ENCODE data around the gene NFIX.
A peak's percentile ranks its signal among the peaks of the same experiment; 100 is the strongest.

The NFIX gene

GRCh38 chr19:13023656-13024055, 28.4 kb downstream of the NFIX start:
- DNase-seq, result no peak

GRCh38 chr19:13024126-13024950, 29.1 kb downstream of the NFIX start:
- DNase-seq, result no peak

DNA sequence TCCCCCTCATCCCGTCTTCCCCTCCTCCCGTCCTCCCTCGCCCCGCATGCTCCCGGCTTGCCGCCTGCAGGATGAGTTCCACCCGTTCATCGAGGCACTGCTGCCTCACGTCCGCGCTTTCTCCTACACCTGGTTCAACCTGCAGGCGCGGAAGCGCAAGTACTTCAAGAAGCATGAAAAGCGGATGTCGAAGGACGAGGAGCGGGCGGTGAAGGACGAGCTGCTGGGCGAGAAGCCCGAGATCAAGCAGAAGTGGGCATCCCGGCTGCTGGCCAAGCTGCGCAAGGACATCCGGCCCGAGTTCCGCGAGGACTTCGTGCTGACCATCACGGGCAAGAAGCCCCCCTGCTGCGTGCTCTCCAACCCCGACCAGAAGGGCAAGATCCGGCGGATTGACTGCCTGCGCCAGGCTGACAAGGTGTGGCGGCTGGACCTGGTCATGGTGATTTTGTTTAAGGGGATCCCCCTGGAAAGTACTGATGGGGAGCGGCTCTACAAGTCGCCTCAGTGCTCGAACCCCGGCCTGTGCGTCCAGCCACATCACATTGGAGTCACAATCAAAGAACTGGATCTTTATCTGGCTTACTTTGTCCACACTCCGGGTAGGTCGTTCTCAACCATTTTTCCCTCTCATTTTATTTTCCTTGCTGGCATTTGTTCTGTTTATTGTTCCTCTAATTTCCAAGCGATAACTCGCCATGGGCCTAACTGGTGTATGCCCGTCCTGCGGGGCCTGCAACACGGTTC, 29.8 kb downstream of the NFIX start:
- DNase-seq, result no peak

DNA sequence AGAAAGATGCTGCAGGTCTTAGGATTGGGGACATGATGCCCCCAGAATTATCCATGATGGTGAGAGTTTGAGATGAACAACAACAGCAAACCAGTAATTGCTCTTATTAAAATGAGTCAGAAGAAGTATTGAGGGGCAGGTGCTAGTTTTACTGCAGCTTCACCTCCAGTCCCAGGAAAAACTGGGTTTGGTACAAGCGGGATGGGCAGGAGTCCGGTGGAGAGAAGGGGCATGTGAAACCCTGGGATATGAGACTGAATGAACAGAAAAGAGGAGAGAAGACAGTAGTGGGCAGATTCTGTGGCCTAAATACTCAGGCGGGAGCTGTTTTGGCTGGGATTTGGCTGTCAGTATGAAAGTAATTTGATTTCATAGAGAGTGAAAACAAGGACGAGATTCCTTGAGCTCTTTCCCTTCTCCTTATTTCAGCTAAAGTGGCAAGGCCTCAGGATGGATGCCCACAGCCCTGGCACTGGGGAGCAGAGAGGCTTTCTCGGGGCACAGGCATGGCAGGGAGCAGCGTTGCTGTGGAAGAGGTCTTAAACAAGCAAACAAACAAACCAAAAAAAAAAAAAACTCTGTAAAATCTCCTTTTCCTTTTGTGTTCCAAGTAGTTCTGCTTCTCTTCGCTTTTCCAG, 30.7 kb downstream of the NFIX start:
- no peak for DNase-seq

DNA sequence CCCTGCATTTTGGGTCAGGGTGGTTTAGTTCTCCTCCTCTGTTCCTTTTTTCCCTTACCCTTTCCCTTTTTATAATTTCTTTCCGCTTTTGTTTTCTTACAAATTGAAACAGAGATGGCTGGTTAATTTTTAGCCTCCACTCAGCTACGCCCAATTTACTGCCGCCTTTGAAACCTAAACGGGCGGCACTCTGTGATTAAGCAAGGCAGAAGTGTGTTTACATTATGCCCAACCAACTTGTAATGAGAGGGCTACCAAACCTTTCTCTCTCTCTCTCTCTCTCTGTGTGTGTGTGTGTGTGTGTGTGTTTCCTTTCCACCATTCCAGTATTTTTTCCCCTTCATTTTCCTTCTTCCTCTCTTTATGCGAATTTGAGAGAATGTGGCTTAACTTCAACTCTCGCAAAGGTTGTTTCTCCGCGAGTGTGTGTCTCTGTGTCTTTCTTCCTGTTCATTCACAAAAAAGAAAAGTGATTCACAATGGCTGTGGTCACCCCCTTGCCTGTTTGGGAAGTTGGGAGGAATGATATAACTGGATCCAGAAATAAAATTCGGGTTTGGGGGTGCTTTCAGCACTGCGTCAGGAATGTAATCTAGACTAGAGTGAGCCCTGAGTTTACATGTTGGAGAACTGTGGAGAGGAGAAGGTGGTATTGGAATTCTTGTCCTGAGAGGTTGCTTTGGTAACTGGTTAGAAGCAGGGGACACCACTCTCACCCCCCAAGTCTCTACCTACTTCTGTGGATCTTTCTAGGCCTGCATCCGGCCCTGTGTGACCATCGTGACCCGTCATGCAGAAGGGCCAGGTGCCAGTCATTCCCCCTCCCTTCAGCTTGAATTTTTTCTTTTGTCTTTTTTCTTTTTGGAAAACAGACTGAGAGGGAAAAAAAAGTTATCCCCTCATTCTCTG, 31.4 kb downstream of the NFIX start:
- DNase-seq, result no peak

GRCh38 chr19:13027557-13027956, 32.3 kb downstream of the NFIX start:
- DNase-seq, result no peak

GRCh38 chr19:13028027-13028426, 32.8 kb downstream of the NFIX start:
- DNase-seq, result no peak

DNA sequence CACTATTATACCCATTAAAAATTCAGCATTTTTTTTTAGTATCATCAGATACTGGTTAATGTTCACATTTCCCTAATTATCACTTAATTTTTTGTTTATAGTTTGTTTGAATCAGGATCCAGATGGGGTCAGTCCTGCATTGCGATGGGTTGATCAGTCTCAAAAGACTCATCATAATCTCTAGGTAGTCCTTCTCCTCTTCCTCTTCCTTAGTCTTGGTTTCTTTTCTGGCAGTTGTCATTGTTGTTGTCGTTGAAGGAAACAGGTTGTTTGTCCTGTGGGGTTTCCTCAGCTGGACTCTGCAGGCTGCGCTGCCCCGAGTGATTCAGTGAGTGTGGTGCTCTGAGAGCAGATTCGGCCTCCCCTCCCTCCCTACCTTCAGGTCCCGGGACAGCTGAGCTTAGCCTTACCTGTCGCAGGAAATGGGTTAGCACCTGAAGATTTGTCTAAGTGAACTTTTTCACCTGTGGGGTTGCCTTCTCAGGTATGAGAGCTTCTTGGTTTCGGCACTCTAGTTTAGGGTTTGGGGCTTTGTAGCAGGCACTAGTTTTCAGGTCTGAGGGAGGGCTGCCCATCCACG, 34.1 kb downstream of the NFIX start:
- no peak for DNase-seq

- no peak for DNase-seq
These were observed 34.6 kb downstream of the NFIX start for GRCh38 chr19:13029893-13030292.

DNA sequence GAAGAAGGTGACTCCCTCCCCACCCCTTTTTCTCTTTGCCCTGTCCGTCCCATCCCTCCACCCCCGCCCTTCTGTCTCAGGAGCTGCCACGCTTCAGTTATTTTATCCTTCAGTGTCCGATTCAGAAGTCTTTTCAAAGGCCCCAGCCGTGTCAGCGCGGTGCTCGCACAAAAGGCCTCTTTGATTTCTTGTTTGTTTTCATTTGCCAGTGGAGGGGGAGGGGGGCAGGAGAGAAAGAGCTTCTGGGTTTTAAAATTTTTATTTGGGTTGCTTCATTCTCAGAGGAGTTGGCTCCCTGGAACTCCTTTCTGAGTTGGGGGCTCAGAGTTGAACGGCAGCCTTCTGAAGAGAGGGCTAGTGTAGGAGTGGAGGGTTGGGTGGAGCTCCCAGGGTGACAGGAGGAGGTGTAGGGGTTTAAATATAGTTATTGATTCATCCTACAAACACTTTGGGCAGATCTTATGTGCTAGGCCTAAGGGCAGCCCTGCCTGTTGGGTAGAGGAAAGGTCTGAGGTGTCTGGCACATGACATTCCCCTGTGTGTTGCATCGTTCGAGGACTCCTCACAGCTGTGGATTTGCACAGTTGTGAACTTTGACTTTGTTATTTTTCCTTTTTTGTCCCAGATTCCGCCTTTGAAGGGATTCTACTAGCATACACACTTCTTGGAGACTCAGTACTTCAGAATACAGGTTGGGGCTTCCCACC, 36.8 kb downstream of the NFIX start:
- DNase-seq, result no peak

- no peak for DNase-seq
These were observed 37.6 kb downstream of the NFIX start for GRCh38 chr19:13032837-13033236.

GRCh38 chr19:13033244-13033643, 38.0 kb downstream of the NFIX start:
- DNase-seq, result no peak

GRCh38 chr19:13033819-13034611, 38.7 kb downstream of the NFIX start:
- DNase-seq, result no peak

DNA sequence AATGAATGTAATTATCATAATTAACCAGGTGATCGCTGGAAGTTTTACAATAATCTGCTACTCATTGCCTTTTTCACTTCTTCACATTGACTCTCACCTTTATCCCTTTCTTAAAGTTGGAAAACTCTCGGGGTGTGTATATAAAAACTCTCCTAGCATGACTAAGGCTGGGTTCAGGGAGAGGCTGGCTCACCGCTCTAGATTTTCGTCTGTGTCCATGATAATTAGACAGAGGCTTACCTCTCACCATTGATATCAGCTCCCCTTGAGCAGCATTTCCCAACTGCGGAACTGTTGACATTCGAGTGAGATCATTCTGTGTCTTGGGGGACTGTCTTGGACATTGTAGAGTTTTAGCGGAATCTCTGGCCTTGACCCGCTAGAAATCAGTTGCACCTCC, 39.4 kb downstream of the NFIX start:
- DNase-seq, result no peak

GRCh38 chr19:13035820-13036365, 40.6 kb downstream of the NFIX start:
- no peak for DNase-seq

DNA sequence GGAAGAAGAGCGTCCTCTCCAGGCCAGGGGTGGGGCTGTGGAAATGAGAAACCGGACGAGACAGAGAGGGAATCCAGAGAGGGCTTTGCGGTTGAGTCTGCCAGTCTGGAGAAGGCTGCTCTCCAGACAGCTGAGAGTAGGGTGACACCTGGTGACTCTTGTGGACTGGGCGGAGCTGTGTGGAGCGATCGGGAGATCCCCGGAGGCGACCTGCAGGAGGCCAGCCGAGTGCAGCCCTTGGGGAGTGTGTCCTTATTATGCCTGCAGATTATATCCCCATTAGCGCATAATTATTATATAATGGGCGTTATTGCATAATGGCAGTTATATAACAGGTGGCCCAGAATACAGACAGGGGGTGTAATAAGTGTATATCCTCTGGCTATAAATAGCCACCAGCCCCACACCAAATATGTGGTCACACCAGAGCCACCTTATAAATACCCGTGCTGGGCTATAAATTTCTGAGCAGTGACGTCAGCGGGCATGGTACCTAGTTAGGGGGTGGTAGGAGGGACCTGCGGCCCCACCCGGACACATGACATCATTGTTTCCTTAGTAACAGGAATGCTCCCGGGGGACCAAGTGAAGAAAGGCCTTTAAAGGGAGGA, 41.2 kb downstream of the NFIX start:
- DNase-seq, result peak; percentile 45

DNA sequence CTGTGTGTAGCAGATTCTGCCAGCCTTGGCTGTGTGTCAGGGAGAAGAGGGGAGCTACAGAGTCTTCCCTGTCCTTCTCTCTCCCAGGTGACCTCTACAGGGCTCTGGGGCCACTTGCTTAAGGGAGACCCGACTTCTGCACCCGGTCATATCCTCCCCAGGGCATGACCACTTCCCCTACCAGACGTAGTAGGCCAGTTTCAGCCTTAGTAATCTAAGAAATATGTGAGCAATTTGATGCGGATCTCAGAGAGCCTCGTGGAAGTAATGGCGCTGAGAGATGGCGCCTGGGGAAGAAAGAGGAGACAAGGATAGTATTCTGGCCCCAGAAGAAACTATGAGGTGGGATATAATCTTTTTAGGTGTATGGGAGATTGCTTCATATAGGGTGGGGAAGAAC, 41.9 kb downstream of the NFIX start:
- no peak for DNase-seq

- DNase-seq, result no peak
These were observed 42.5 kb downstream of the NFIX start for GRCh38 chr19:13037731-13038130.

DNA sequence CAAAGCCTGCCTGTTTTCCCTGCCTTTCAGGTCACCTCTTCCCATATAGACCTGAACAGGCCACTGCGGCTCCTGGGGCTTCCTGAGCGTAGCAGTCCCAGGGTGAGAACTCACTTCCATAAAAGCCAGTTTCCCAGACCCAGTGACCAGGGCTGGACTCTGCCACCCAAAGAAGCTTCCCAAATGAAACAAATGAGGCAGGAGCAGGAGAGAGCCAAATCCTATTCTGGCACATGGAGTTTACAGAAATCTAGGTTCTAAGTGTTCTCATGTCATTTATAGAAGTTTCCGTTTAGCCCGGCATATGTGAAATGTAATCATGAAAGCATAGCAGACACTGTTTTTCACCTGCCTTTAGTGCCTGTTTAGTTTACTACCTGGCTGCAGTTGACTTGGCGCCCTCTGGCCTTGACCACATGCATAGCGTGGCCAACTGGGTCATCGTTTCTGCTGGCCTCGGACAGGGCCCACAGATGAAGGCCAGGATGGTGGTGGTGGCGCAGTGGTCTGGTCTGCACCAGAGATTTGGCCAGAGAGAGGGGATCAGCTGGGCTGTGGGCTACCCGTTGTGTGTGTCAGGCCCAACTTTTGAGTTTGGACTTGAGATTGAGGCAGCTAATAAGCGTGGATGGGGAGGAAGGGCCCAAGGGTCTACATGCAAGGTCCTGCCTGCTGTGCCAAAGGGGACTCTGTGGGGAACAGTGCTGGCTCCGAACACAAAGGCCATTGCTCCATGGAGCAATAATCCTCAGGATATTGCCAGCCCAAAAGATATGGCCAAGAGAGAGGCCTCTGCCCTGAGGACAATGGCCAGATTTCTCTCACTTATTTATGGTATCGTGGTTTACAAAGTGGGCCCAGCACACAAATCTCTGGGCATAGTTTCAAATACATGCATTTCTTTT, 43.3 kb downstream of the NFIX start:
- no peak for DNase-seq

All from NCI-H2081 treated with DMSO at 0.1 percent for 48 hours (cell line).